ENCODE data around the gene ZBTB11. TPM values are rescaled to one million over a fixed set of nuclear protein-coding genes. Genes with fewer than 3 reads are reported as not detected.
"Not testable (repeated sequence)": the region's sequence is repeated elsewhere in the genome, so short reads cannot be mapped to it uniquely, and the experiment has no call there.

Gene ZBTB11
- total RNA-seq, 1 donor from 2014 or later, result 17.2 TPM

DNA sequence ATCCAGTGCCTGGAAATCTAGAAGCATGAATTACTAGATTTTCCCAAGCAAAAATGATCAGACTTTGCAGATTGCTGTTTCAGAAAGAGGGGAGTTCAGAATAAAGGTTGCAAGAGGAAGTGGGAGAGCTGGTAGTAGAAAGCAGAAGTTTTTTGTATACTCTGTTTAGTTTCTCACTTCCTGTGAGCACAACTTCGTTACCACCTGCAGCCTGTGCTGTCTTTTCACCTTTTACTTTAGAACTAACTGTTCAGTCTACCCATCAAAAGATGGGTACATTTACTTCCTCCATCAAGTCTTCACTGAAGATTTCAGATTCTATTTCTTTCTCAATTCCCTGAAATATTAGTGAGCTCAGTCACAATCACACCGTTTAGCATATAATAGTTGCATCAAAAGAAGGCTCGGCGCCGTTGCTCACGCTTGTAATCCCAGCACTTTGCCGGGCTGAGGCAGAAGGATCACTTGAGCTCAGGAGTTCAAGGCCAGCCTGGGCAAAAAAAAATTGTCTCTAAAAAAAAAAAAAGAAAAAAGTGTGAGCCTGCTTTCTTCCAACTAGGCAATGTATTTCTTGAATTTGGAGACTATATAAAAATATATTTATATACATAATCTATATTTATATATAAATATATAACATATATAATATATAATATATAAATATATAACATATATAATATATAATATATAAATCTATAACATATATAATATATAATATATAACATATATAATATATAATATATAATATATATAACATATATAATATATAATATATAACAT lies 45.7 kb upstream of the ZBTB11 start:
- Mint-ChIP-seq H3K4me3 (peak overlapping the region; percentile 20), H3K36me3 (ENCODE audit: low read depth) (peaks cover under 1% of the 10 kb centered on the region), H3K9me3 (no peaks in the 10 kb centered on the region), H3K27ac (ENCODE audit: unreplicated experiment) (no peak overlapping the region), H3K4me1 (peaks cover 21% of the 10 kb centered on the region), H3K27me3 (ENCODE audit: low read depth) (no peaks in the 10 kb centered on the region)
- TF ChIP-seq, protein P1, sequence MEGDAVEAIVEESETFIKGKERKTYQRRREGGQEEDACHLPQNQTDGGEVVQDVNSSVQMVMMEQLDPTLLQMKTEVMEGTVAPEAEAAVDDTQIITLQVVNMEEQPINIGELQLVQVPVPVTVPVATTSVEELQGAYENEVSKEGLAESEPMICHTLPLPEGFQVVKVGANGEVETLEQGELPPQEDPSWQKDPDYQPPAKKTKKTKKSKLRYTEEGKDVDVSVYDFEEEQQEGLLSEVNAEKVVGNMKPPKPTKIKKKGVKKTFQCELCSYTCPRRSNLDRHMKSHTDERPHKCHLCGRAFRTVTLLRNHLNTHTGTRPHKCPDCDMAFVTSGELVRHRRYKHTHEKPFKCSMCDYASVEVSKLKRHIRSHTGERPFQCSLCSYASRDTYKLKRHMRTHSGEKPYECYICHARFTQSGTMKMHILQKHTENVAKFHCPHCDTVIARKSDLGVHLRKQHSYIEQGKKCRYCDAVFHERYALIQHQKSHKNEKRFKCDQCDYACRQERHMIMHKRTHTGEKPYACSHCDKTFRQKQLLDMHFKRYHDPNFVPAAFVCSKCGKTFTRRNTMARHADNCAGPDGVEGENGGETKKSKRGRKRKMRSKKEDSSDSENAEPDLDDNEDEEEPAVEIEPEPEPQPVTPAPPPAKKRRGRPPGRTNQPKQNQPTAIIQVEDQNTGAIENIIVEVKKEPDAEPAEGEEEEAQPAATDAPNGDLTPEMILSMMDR (conservative IDR thresholded peaks at IDR 0.05), result no peak
- DNase-seq (ENCODE audit: low read depth, low spot score), result no peak

DNA sequence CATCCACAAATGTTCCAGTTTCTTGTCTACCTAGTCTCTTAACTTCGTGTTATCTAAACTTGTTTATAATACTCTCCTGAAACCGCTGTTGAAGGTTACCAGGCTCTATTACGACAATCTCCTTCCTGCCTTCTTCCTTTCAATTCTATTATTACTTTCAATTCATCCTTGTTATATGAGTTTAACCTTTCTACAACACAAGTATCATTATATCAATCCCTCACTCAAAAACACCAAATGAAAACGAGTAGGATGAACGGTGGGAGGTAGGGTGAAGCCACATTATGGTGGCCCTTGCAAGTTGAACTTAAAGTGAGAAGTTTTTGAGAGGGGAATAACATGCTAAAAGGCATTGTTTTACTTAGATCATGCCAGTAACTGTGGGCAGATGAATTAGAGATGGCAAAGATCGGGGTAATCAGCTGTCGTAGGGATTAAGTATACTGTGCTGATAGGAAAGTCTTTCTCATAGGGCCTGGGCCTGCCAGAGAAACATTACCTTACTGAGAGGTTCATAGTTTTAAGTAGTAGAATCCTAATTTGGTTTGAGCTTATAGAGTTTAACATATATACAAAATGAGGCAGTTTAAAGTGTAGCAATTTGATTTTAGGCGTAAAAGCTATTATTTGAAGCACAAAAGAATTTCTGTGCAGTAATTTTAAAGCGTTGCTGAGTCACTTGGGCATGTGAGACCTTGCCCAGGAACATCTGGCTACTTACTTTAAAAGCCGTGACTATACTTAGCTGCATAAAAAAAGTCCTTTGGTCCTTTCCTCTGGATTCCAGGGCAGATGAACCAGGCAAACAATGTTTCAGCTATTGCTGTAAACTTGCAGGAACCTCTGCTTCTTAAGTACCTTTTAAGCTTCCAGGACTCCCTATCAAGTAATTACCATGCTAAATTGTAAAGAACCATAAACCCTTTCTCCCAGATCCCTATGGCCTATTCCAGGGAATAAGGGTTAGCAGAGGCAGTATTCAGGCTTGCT lies 44.2 kb upstream of the ZBTB11 start:
- Mint-ChIP-seq H3K27me3 (ENCODE audit: low read depth) (no peaks in the 10 kb centered on the region), H3K36me3 (ENCODE audit: low read depth) (no peaks in the 10 kb centered on the region), H3K9me3 (no peaks in the 10 kb centered on the region), H3K4me3 (no peak overlapping the region), H3K4me1 (peaks cover 16% of the 10 kb centered on the region), H3K27ac (ENCODE audit: unreplicated experiment) (no peak overlapping the region)
- DNase-seq (ENCODE audit: low read depth, low spot score), result no peak
- TF ChIP-seq, protein P1 (conservative IDR thresholded peaks at IDR 0.05), result no peak

DNA sequence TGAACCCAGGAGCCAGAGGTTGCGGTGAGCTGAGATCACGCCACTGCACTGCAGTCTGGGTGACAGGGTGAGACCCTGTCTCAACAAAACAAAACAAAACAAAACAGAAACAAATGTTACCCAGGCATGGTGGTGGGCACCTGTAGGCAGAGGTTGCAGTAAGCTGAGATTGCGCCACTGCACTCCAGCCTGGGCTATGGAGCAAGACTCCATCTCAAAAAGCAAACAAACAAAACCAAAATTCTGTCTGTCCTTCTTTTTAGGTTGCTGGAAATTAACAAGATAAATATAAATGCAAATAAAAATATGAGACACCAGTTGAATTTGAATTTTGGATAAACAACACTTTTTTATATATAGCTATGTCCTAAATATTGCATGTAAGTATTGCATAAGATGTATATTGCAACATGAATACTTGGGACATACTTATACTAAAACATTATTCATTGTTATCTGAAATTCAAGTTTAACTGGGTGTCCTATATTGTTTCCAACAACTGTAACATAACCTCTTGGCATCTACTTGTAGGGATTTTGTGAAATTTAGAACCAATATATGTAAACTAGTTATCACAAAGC lies 42.8 kb upstream of the ZBTB11 start:
- peaks cover 7% of the 10 kb centered on the region for H3K4me1 Mint-ChIP-seq
- no peaks in the 10 kb centered on the region for H3K9me3 Mint-ChIP-seq
- H3K27me3 Mint-ChIP-seq (ENCODE audit: low read depth), result no peaks in the 10 kb centered on the region
- DNase-seq (ENCODE audit: low read depth, low spot score), result no peak
- TF ChIP-seq, protein P1 (conservative IDR thresholded peaks at IDR 0.05), result no peak
- H3K36me3 Mint-ChIP-seq (ENCODE audit: low read depth), result no peaks in the 10 kb centered on the region
- H3K4me3 Mint-ChIP-seq, result no peak overlapping the region
- H3K27ac Mint-ChIP-seq (ENCODE audit: unreplicated experiment), result no peak overlapping the region

DNA sequence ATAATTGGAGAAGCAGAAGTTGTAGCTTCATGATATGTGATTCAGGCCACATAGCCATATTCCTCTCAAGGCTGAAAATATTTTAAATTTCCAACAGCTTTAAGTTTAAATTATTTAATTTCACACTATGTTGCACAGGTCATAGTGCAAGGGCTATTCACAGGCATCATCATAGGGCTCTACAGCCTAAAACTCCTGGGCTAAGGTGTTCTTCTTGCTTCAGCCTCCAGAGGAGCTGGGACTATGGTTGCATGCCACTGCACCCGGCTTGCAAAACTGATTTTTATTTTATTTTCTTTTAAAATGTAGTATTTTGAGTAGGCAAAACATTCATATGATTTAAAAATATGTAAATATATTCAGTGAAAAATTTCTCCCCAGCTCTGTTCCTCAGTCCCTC lies 41.5 kb upstream of the ZBTB11 start:
- H3K27me3 Mint-ChIP-seq (ENCODE audit: low read depth), result no peaks in the 10 kb centered on the region
- H3K27ac Mint-ChIP-seq (ENCODE audit: unreplicated experiment), result no peak overlapping the region
- no peaks in the 10 kb centered on the region for H3K36me3 Mint-ChIP-seq (ENCODE audit: low read depth)

GRCh38 chr3:101709126-101709525 lies 32.2 kb upstream of the ZBTB11 start:
- peaks cover 9% of the 10 kb centered on the region for H3K27me3 Mint-ChIP-seq (ENCODE audit: low read depth)

More for the DNA sequence above, 41.5 kb upstream of the ZBTB11 start:
- Mint-ChIP-seq H3K4me3 (no peak overlapping the region), H3K9me3 (no peaks in the 10 kb centered on the region), H3K4me1 (no peaks in the 10 kb centered on the region)
- DNase-seq (ENCODE audit: low read depth, low spot score), result no peak
- TF ChIP-seq, protein P1 (conservative IDR thresholded peaks at IDR 0.05), result no peak

GRCh38 chr3:101704639-101705038 lies 27.7 kb upstream of the ZBTB11 start:
- not testable (repeated sequence) for DNase-seq (ENCODE audit: low read depth, low spot score); H3K27me3 Mint-ChIP-seq (ENCODE audit: low read depth); H3K4me3 Mint-ChIP-seq; H3K36me3 Mint-ChIP-seq (ENCODE audit: low read depth); H3K9me3 Mint-ChIP-seq; H3K27ac Mint-ChIP-seq (ENCODE audit: unreplicated experiment); H3K4me1 Mint-ChIP-seq

More at GRCh38 chr3:101709126-101709525, 32.2 kb upstream of the ZBTB11 start:
- Mint-ChIP-seq H3K36me3 (ENCODE audit: low read depth) (no peaks in the 10 kb centered on the region), H3K4me3 (no peak overlapping the region), H3K4me1 (no peaks in the 10 kb centered on the region), H3K9me3 (no peaks in the 10 kb centered on the region), H3K27ac (ENCODE audit: unreplicated experiment) (no peak overlapping the region)
- no peak for DNase-seq (ENCODE audit: low read depth, low spot score)
- TF ChIP-seq, protein P1 (conservative IDR thresholded peaks at IDR 0.05), result no peak

All from neural crest cell (in vitro differentiated cells).